NCI-H524 treated with DMSO at 0.1 percent for 48 hours (cell line): ENCODE data around the gene TNRC6C.

Experiments
- DNase-seq: peaks from one replicate; lab custom pipeline; 2025; lab: John Stamatoyannopoulos, UW

Gene TNRC6C

GRCh38 chr17:78082988-78083387 is 124.5 kb downstream of the TNRC6C start:
- DNase-seq, result no peak

GRCh38 chr17:78086740-78087139 is 128.2 kb downstream of the TNRC6C start:
- no peak for DNase-seq

GRCh38 chr17:78088529-78088928 is 130.0 kb downstream of the TNRC6C start:
- no peak for DNase-seq

- DNase-seq, result no peak
Observed at GRCh38 chr17:78089576-78090281, 131.2 kb downstream of the TNRC6C start.

- DNase-seq, result no peak
Observed at GRCh38 chr17:78092794-78093324, 134.4 kb downstream of the TNRC6C start.

- no peak for DNase-seq
Observed at GRCh38 chr17:78095035-78095434, 136.5 kb downstream of the TNRC6C start.

- DNase-seq, result no peak
Observed at GRCh38 chr17:78096093-78096492, 137.6 kb downstream of the TNRC6C start.

GRCh38 chr17:78101112-78101511 is 142.6 kb downstream of the TNRC6C start:
- DNase-seq, result no peak

- no peak for DNase-seq
Observed at GRCh38 chr17:78101542-78101941, 143.0 kb downstream of the TNRC6C start.

GRCh38 chr17:78103311-78103710 is 144.8 kb downstream of the TNRC6C start:
- no peak for DNase-seq

GRCh38 chr17:78104540-78104941 is 146.0 kb downstream of the TNRC6C start:
- no peak for DNase-seq

GRCh38 chr17:78105101-78105500 is 146.6 kb downstream of the TNRC6C start:
- no peak for DNase-seq

- no peak for DNase-seq
Observed at GRCh38 chr17:78105551-78105950, 147.0 kb downstream of the TNRC6C start.

- DNase-seq, result no peak
Observed at GRCh38 chr17:78106211-78106610, 147.7 kb downstream of the TNRC6C start.

GRCh38 chr17:78107457-78107856 is 149.0 kb downstream of the TNRC6C start:
- no peak for DNase-seq

- DNase-seq, result no peak
Observed at GRCh38 chr17:78107976-78108725, 149.6 kb downstream of the TNRC6C start.

GRCh38 chr17:78108726-78109488 is 150.4 kb downstream of the TNRC6C start:
- DNase-seq, result no peak

- no peak for DNase-seq
Observed at GRCh38 chr17:78109489-78109761, 150.9 kb downstream of the TNRC6C start.

- DNase-seq, result no peak
Observed at GRCh38 chr17:78110363-78111015, 152.0 kb downstream of the TNRC6C start.

- no peak for DNase-seq
Observed at GRCh38 chr17:78111016-78111726, 152.7 kb downstream of the TNRC6C start.

GRCh38 chr17:78111727-78112517 is 153.4 kb downstream of the TNRC6C start:
- no peak for DNase-seq
